Glomerular endothelial cell (primary cell): ENCODE measurements around the gene CACNA1A. TPM values are rescaled to one million over a fixed set of nuclear protein-coding genes. Genes with fewer than 3 reads are reported as not detected.

Experiments used
- DNase-seq: peaks from one replicate; pipeline ENCODE4 v3.0.0-alpha.2; 2011; ENCODE audit warnings: low read depth, low spot score; ENCODE audit errors: extremely low read depth
- total RNA-seq: library from RNA; depleted of rRNA; stranded (reverse); fragments of >200 nt; gene quantifications from 2 replicates; pipeline ENCODE4 v1.2.3, GENCODE V29; 2015

Gene CACNA1A
- total RNA-seq, 1 donor from 2014 or later = 0.58 TPM

DNA sequence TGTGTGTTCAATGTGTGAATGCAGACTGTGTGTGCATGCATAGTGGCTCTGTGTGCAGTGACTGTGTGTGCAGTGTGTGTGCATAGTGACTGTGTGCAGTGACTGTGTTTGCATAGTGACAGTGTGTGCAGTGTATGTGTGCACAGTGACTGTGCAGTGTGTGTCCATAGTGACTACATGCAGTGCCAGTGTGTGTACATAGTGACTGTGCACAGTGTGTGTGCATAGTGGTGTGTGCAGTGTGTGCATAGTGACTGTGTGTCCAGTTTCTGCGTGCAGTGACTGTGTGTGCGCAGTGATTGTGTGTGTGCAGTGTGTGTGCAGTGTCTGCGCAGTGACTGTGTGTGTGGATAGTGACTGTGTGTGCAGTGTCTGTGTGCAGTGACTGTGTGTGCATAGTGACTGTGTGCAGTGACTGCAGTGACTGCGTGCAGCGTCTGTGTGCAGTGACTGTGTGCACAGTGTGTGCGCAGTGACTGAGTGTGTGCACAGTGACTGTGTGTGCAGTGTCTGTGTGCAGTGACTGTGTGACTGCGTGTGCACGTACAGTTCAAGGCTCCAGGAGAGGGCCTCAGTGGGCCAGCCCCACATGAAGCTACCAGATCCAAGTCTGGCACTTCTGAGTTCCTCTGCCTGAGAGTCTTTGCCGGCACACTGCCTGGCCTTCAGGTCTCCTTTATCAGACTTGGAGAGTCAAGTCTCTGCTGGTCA lies 265.8 kb downstream of the CACNA1A start:
- no peak for DNase-seq

DNA sequence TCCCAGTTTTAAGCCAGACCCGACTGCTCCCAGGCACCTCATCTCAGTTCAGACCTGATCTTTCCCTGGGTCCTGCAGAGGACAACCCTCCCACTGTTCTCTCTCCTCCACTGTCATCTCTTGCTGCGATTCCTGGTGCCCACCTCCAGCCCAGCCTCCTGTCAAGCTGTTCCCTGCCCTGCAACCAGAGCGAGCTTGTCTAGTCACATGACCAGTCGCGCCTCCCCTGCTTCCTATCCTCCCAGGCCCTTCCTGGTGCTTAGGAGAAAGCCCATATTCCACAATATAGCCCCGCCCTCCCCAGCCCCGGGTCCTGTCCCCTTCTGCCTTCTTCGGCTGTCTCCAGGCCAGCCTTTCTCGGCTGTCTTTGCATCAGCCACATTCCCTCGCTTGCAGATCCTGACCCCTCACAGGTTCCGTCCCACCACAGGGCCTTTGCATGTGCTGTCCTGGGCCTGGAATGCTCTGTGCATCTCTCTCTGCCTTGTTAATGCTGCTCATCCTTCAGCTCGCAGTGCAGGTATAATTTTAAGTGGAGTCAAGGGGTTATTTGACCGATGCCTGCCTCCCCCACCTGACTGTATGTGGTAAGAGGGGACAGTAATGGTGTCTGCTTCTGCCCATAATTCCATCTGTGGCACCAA lies 267.3 kb downstream of the CACNA1A start:
- DNase-seq = no peak

DNA sequence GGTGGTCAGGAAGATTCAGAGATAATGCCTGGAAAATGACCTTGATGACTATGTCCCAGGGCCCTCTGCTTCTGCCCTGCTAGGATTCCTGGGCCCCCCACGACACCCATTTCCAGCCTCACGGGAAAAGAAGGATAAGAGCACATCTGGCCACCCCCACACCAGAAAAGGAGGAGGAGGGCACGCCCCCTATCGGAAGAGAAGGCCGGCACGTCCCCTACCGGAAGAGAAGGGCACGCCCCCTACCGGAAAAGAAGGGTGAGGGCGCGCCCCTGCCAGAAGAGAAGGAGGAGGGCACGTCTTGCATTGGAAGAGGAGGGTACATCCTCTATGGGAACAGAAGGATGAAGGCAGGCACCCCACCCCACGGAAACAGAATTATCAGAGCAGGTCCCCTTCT lies 271.8 kb downstream of the CACNA1A start:
- DNase-seq = no peak

DNA sequence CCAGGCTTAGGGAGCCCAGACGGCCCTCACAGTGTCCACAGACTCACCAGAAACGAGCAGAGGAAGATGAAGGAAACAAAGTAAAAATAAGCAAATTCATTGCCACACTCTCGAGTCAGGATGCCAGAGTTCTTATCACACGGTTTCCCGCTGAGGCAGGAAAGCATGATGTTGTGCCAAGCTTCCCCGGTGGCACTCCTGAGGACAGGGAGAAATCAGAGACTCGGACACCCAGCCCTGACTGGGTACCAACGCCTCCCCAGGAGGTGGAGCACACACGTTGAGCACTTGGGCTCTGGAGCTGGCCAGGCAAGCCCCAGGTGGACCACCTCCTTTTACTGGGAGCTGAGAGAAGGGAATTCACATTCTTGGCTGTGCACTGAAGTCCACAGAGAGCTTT lies 274.6 kb downstream of the CACNA1A start:
- DNase-seq = no peak

DNA sequence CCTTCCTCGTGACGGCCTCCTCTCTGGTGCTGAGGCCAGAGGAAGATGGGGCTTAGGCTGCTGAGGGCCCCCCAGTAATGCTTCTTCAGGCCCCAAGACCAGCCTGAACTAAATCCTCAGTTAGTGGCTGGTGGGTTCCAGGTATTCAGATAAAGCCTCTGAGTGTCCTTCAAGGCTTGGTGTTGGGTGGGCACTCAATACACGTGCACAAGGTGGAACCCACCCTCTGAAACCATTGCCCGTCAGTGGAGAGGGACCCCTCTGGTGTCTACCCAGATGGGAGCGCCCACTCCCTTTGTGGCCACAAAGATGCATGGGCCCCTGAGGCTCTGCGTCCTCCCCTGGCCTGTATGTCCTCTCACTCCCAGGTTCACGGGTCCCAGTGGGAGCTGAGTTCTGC lies 277.0 kb downstream of the CACNA1A start:
- DNase-seq = no peak

DNA sequence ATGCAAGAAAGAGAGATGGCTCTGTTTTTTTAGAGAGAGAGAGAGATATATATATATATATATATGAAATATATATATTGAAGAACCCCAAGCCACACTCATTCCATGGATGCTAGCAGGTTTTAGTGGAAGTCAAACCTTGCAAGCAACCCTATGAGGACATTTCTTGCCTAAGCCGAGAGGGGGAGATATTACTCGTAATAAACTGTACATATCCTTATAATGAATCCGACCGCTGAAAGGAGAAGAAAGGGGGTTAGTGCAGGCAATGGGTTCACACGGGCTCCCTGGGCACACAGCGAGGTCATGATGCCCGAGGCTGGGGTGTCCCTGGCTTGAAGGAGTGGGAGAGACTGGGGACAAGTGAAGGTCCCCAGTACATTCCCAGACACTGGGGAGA lies 277.7 kb downstream of the CACNA1A start:
- no peak for DNase-seq

DNA sequence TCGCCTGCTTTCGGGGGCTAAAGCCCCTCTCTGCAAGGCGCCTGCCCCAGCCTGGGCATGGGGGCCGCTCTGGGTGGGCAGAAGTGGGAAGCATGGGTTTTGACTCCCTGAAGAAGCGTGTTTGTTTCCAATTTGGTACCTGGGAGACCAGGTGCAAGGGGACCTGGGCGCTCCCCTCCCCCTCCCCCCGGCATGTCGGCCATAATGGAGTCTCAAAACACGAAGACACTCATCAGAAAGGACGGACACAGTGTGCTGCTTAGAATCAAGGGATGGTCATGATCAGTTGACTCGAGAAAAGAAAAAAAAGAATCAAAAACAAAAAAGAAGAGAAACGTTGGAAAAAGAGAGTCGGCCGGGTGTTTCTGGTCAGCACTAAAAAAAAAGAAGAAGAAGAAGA lies 279.3 kb downstream of the CACNA1A start:
- DNase-seq = no peak

DNA sequence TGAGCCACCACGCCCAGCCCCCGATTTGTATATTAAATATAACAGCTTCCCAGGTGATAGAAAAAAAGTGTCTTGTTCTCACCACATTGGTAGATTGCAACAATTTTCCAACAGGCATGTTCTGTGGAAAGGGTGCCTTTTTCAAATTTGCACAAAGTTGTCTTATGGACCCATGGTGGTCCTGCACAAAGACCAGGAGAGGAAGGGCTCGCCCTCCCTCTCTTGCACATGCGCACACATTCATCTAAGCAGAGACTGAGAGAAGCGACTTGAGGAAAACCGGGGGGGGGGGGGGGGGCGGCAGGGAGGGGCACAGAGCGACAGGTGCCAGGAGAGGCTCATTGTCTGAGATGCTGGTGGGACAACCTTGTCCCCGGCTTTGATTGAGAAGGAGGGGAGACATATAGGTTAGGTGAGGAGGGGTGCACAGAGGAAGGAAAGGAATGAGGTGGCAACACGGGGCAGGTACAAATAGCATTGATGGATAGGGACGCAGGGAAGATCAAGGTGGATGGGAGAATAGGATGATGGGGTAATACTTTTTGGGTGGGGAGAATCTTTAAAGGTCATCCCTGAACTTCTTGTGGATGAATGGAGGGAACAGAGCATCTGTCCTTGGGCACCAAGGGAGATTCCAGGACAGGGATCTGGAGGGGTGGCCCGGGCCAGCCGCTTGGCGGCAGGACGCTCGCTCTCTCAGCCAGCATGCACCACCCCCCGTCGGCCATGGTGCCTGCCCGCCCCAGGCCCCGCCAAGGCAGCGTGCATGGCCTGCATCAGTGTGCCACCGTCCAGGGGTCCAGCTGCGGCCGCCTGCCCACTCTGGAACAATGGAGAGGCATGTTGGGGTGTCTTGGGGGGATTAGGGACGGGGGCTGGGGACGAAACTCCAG lies 280.1 kb downstream of the CACNA1A start:
- DNase-seq = no peak

DNA sequence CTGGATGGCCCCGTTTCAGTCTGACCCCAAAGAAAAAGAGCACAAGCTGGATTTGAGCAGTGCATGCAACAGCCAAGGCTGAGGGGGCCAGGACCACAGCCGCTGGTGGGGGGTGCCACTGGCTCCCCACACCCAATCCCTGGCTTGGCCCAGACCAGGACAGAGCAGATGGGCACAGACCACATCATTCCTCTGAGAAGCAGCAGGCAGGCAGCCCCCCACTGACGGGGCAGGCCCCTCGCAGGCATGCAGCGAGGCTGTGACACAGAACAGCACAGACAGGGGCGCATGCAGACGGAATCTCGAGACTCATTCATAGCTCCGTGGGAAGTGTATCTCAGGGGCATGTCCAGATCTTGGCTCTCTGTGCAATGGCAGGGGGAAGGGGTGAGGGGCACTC lies 281.2 kb downstream of the CACNA1A start:
- no peak for DNase-seq

DNA sequence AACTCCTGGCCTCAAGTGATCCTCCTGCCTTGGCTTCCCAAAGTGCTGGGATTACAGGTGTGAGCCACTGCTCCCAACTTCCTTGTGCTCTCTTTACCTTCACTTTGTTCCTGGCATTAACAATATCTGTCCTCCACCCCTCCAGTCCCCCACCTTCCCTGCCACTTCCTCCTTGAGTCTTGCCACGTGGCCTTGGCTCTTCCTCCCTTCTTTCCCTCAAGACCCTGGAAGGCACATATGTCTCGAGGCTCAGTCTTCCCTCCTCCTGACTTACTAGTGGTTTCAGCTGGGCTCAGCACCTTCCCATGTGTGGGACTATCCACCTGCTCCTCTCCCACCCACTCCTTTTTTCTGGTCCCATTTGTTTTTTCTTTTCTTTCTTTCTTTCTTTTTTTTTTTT lies 285.4 kb downstream of the CACNA1A start:
- no peak for DNase-seq

DNA sequence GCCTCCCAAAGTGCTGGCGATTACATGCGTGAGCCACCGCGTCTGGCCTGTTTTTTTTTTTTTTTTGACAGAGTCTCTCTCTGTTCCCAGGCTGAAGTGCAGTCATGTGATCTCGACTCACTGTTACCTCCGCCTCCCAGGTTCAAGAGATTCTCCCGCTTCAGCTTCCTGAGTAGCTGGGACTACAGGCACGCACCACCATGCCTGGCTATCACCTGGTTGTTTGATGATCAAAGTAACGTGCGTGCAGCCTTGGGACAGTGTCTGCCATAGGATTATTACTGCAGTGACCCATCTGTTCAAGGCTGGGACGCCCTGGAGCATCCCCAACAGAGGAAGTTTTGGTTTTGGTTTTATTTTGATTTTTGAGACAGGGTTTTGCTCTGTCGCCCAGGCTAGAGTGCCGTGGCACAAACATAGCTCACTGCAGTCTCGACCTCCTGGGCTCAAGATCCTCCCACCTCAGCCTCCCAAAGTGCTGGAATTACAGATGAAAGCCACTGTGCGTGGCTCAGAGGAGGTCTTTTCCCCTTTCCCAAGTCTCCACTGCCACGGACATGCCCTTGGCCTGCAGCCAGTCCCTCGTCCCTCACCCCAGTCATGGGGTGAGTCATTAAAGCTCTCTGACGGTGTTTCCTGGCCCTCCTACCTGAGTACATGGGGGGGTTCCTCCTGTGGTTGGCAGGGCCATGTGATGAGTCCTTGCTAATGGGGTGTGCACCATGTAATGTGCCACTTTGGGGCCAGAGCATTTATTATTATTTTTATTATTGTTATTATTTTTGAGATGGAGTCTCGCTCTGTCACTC lies 290.5 kb downstream of the CACNA1A start:
- DNase-seq = no peak

DNA sequence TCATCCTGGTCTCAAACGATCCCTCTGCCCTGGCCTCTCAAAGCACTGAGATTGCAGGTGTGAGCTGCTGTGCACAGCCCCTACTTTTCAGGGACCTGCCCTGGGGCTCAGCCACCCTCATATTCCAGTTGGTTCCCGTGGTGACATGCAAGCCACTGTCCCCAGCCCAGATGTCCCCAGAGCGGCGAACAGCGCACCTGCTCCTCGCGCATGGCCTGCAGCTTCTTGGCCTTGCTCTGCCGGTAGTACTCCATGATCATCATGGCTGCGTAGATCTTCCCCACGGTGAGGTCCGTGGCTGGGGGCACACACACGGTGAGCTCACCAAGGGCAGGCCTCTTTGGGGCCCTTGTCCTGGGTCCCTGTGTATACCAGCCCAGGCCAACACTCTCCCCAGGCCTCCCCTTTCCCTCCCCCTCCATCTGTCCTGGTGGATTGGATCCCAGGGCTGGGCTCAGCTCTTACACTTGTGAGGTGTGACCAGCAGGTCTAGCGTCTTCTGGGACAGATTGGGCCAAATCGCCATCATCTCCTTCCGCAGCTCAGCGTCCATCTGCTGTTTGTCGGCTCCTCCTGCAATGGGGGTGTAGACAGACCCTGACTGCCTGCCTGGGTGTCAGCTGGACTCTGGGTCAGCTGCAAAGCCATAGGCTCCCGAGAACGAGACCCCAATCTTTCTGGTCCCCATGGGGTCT lies 292.1 kb downstream of the CACNA1A start:
- no peak for DNase-seq

DNA sequence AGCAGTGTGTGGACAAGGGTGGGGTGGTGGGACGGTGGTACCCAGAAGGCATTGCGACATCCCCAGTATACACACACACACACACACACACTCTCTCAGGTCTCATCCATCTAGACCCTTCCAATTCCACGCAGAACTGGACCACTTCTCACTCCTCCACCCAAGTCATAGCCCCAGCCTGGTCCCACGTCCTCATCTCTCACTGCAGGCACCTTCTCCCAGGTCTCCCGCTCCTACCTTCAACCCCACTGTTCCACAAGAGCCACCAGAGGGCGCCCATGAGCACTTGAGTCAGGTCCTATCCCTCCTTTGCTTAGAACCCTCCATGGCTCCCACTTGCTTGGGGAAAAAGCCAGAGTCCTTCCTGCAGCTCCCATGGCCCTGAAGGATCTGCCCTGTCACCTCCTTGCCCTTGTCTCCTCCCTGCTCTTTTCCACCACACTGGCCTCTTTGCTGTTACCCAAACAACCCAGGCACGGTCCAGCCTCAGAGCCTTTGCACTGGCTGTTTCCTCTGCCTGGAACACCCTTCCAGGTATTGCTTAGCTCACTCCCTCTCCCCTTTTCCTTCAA lies 293.4 kb downstream of the CACNA1A start:
- no peak for DNase-seq

DNA sequence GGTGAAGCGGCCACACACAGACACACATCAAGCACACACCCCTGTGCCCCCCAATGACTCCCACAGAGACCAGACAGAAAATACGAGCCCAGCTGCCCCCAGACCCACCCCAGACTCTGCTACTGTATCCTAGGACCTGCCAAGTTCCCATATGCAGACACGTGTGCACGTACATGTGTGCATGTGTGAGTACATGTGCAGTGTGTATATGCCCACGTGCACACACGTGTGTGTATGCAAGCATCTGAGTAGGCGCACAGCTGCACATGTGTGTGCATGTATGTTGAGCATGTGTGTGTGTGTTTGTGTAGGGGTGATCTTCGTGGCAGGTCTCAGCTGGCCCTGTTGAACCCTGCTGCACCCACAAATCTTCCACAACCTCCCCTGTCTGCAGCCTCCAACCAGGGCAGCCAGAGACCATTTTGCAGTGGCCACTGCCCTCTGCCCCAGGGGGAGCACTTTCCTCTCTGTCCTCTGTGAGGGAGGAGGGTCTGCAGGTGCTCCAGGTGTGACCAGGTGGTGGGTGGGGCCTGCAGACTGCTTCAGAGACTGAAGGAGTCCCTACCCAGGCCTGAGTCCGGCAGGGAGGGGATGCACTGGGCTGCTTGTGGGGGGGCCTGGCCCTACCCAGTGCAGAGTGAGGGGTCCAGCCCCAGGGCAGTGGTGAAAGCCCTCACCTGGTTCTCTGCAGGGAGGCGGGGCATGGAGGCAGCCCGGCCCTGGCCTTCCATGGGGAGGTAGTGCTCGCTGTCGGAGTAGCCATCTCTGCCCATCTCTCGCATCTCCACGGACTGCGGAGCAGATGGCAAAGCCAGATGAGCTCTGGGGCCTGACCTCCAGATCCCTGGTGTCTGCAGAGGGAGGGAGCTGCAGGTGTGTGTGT lies 294.6 kb downstream of the CACNA1A start:
- no peak for DNase-seq

DNA sequence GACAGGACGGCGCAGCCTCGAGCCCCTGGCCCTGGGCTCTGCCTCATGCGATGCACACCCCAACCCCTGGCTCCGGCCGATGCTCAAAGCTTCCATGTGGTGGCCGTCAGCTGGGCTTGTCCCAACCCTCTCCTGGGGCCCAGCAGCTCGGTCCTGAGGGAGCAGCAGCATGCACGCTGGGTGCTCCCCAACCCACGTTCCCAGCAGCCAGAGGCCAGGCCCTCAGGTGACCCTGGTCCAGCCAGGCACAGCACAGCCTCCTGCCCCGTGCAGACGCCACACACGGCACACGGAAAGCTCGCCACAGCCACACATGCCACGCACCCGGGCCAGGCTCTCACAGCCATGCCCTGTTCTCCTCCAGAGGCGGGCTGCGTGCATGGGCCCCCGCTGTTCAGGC lies 295.3 kb downstream of the CACNA1A start:
- no peak for DNase-seq

DNA sequence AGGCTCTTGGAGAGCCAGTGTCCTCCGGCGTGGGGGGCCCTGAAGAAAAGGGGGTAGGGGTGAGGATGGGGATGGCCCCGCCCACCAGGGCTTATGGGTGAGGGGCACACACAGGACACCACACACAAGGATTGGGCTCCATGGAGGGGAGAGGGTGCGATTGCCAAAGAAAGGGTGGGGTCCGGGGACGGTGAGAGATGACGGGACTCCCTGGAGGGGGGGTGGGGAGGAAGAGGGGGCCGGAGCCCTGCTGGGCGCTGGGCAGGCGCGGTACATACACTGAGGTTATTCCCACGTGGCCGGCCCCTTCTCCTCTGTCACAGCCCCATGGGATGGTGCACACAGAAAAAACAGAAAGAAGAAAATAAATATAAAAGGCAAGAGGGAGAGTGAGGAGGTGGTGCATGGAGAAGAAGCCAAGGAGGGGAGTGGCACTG lies 295.9 kb downstream of the CACNA1A start:
- DNase-seq = no peak

DNA sequence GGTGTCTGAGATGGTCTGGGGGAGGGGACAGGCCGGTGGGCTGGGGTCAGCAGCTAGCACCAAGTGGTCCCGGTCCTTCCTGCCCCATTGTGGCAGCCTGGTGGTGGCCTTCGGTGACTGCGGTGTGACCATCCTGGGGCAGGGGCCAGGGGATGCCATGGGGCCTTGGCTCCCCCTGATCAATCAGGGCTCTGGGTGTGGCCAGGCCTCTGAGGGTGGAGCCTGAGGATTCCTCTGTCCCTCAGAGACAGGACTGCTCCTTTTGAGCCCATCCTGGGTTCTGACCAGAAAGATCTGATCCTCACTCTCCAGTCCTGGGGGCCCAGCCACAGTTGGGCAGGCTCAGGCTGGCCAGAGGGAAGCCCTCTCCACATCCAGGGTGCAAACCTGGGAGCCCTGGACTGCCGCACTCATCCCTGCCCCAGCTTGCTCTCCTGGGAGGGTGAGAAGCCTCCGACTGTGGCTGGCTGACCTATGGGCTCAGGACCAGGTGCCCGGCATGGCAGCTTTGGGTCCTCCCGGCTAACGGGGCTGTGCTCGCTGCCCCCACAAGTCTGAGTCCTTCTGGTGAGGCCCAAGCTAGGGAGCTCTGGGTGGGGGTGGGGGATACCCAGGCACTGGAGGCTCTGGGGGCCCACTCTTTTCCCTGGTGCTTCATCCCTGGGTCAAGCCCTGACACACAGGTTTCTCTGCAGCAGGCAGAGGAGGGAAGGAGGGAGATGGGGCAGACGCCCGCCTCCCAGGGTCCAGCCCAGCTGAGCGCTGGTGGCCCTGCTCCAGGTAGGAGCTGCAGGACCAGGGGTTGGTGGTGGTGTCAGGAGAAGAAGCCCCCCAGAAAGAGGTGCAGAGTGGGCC lies 296.6 kb downstream of the CACNA1A start:
- no peak for DNase-seq
